Tongue (tissue), 1 donor: ENCODE results near the gene PRND. TPM values are rescaled to one million over a fixed set of nuclear protein-coding genes. Genes with fewer than 3 reads are reported as not detected.

ENCODE experiments used
- total RNA-seq: library from RNA; depleted of rRNA; stranded (reverse); fragments of >200 nt; gene quantifications from one replicate; pipeline ENCODE4 v1.2.3, GENCODE V29; 2014

The PRND gene
- total RNA-seq, 1 donor from 2014 or later = 34.1 TPM

Other genes starting within 250 kb of the PRND start
- gene PRNP, start 35.5 kb upstream of the PRND start, total RNA-seq = 154 TPM
- 56.8 TPM for gene RASSF2, start 101.7 kb downstream of the PRND start, total RNA-seq